Liver (tissue), 9 donors: ENCODE data around the gene NCAPG2. TPM values are rescaled to one million over a fixed set of nuclear protein-coding genes. Genes with fewer than 3 reads are reported as not detected.

ENCODE experiments used
- DNase-seq: peaks from one replicate; pipeline ENCODE4 v3.0.0-alpha.2; 2017; ENCODE audit warnings: low spot score
- H3K27ac ChIP-seq, 2 donors: one replicate each; pipeline ENCODE4 v1.7.0; 2013; ENCODE audit warnings: inconsistent platforms in 2 of 2, low read length in 2 of 2, control low read depth in 1 of 2, low read depth in 1 of 2, mild to moderate bottlenecking in 1 of 2
- H3K27me3 ChIP-seq, 4 donors: one replicate each; pipeline versions ENCODE4 v1.6.1 to v1.7.0; 2013; ENCODE audit warnings: low read length in 3 of 4, inconsistent platforms in 1 of 4, mild to moderate bottlenecking in 1 of 4, moderate library complexity in 1 of 4; ENCODE audit not compliant: control insufficient read depth in 4 of 4, insufficient read depth in 4 of 4
- H3K36me3 ChIP-seq, 4 donors: one replicate each; pipeline versions ENCODE4 v1.6.1 to v1.7.0; 2013; ENCODE audit warnings: low read length in 3 of 4, mild to moderate bottlenecking in 3 of 4, low read depth in 1 of 4, moderate library complexity in 1 of 4; ENCODE audit not compliant: control insufficient read depth in 4 of 4, insufficient read depth in 3 of 4
- H3K4me1 ChIP-seq, 4 donors: one replicate each; pipeline versions ENCODE4 v1.6.1 to v1.7.0; 2013; ENCODE audit warnings: low read length in 3 of 4, mild to moderate bottlenecking in 3 of 4, moderate library complexity in 1 of 4; ENCODE audit not compliant: control insufficient read depth in 4 of 4, insufficient read depth in 4 of 4
- H3K4me3 ChIP-seq, 3 donors: one replicate each; pipeline versions ENCODE4 v1.6.1 to v1.7.0; 2013; ENCODE audit warnings: low read length in 3 of 3, control low read depth in 1 of 3, low read depth in 1 of 3, mild to moderate bottlenecking in 1 of 3
- H3K9ac ChIP-seq, 2 donors: one replicate each; pipeline ENCODE4 v1.7.0; 2013; ENCODE audit warnings: low read length in 2 of 2, mild to moderate bottlenecking in 2 of 2, moderate library complexity in 2 of 2, control low read depth in 1 of 2, low read depth in 1 of 2
- H3K9me3 ChIP-seq, 4 donors: one replicate each; pipeline versions ENCODE4 v1.6.1 to v1.7.0; 2013; ENCODE audit warnings: low read length in 3 of 4; ENCODE audit not compliant: control insufficient read depth in 4 of 4
- ATF3 ChIP-seq: IDR thresholded peaks from 2 replicates; pipeline ENCODE4 v1.6.1; 2016; ENCODE audit warnings: antibody characterized with exemption
- EGR1 ChIP-seq, 2 donors: IDR thresholded peaks; 2 replicates each; pipeline ENCODE4 v1.6.1; 2016 to 2018; ENCODE audit warnings: antibody characterized with exemption in 2 of 2, low read depth in 2 of 2
- FOXA1 ChIP-seq: IDR thresholded peaks from 2 replicates; pipeline ENCODE4 v1.6.1; 2016; ENCODE audit warnings: antibody characterized with exemption
- FOXA2 ChIP-seq: IDR thresholded peaks from 2 replicates; pipeline ENCODE4 v1.6.1; 2016; ENCODE audit warnings: antibody characterized with exemption
- GABPA ChIP-seq, 2 donors: IDR thresholded peaks in 1 of 2; conservative IDR thresholded peaks in 1 of 2; 2 replicates each; pipeline ENCODE4 v1.6.1; 2016; ENCODE audit warnings: antibody characterized with exemption in 2 of 2, mild to moderate bottlenecking in 1 of 2, moderate library complexity in 1 of 2
- HNF4A ChIP-seq, 2 donors: conservative IDR thresholded peaks; 2 replicates each; pipeline ENCODE4 v1.6.1; 2016; ENCODE audit warnings: antibody characterized with exemption in 2 of 2, mild to moderate bottlenecking in 2 of 2
- HNF4G ChIP-seq: IDR thresholded peaks from 2 replicates; pipeline ENCODE4 v1.6.1; 2016; ENCODE audit warnings: antibody characterized with exemption
- JUND ChIP-seq, 2 donors: IDR thresholded peaks; 2 replicates each; pipeline ENCODE4 v1.6.1; 2016; ENCODE audit warnings: antibody characterized with exemption in 2 of 2
- NR2F2 ChIP-seq: IDR thresholded peaks from 2 replicates; pipeline ENCODE4 v1.6.1; 2016; ENCODE audit warnings: antibody characterized with exemption
- RAD21 ChIP-seq, 2 donors: IDR thresholded peaks; 2 replicates each; pipeline ENCODE4 v1.6.1; 2016; ENCODE audit warnings: antibody characterized with exemption in 2 of 2, mild to moderate bottlenecking in 2 of 2
- RXRA ChIP-seq, 2 donors: IDR thresholded peaks; 2 replicates each; pipeline ENCODE4 v1.6.1; 2017 to 2018; ENCODE audit warnings: antibody characterized with exemption in 2 of 2, mild to moderate bottlenecking in 1 of 2
- SP1 ChIP-seq: IDR thresholded peaks from 2 replicates; pipeline ENCODE4 v1.6.1; 2018; ENCODE audit warnings: antibody characterized with exemption, mild to moderate bottlenecking
- TAF1 ChIP-seq: conservative IDR thresholded peaks from 2 replicates; pipeline ENCODE4 v1.6.1; 2016; ENCODE audit warnings: antibody characterized with exemption, mild to moderate bottlenecking
- YY1 ChIP-seq: IDR thresholded peaks from 2 replicates; pipeline ENCODE4 v1.6.1; 2016; ENCODE audit warnings: antibody characterized with exemption, mild to moderate bottlenecking
- ZBTB33 ChIP-seq: IDR thresholded peaks from 2 replicates; pipeline ENCODE4 v1.6.1; 2016; ENCODE audit warnings: antibody characterized with exemption
- WGBS: extraction: QIAGEN DNeasy Blood & Tissue Kit; methylation state at CpG from one replicate; pipeline ENCODE4 v1.1.7; 2013; 5-methylcytosine and 5-hydroxymethylcytosine counted together
- polyA plus RNA-seq, 2 donors: library from polyadenylated mRNA; stranded (reverse) in 1 of 2; unstranded in 1 of 2; fragments of 200-250 nt in 1 of 2; fragments of >200 nt in 1 of 2; fragmentation: Nextera tagmentation in 1 of 2; extraction: Ambion mirVana in 1 of 2; gene quantifications; one replicate each; pipeline versions ENCODE4 v1.2.1 to v1.2.3, GENCODE V29; 2013 to 2015
- total RNA-seq, 2 donors: library from RNA; depleted of rRNA; stranded (reverse); fragments of >200 nt; gene quantifications; one replicate each; pipeline ENCODE4 v1.2.3, GENCODE V29; 2014
- TF ChIP-seq, protein P1 (sequence below): IDR thresholded peaks from 2 replicates; pipeline ENCODE4 v1.6.1; 2016; ENCODE audit warnings: antibody characterized with exemption
- TF ChIP-seq, protein P2 (sequence below): fragments of 150-350 bp; IDR thresholded peaks from 2 replicates; pipeline ENCODE4 v1.5.1; 2017; ENCODE audit warnings: improper control_type of control experiment, low read depth, low read length; ENCODE audit not compliant: missing input control
- TF ChIP-seq, protein P3 (sequence below): IDR thresholded peaks from 2 replicates; pipeline ENCODE4 v1.6.1; 2016; ENCODE audit warnings: antibody characterized with exemption, mild to moderate bottlenecking
- donor health status: healthy.
- donor health status: healthy.
- donor health status: healthy.
- donor health status: healthy.
- donor health status: healthy.

NCAPG2 gene
- total and polyA plus RNA-seq, 4 donors = 0.89 to 37.4 (median 3.7) TPM

DNA sequence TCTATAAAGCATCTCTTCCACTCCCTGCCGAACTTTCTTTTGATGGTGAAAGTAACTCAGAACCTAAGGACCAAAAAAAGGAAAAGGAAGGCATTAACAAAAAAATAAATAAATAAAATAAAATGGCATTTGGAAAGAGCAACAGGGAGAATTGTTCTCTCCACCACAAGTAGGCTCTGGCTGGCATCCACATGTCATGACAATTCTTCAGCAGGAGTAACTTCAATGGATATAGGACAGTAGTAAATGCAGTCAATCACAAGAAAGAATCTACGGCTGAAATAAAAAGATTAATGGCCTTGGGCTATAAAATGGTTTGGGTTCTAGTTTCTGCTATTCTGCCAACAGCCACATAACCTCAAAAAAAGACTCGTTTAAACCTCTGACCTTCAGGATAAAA is 23.9 kb downstream of the NCAPG2 start:
- H3K4me3 ChIP-seq = no peak overlapping the region
- H3K9me3 ChIP-seq = no peaks in the 10 kb centered on the region
- no peaks in the 10 kb centered on the region for H3K27me3 ChIP-seq
- peaks cover 0 to 8% (median 3%) of the 10 kb centered on the region in 4 donors for H3K36me3 ChIP-seq
- no peaks in the 10 kb centered on the region for H3K4me1 ChIP-seq
- WGBS = 79% methylated on average over 3 of the region's 3 CpGs
- no peak overlapping the region for H3K27ac ChIP-seq
- no peak overlapping the region for H3K9ac ChIP-seq
- TF ChIP-seq, protein P1, sequence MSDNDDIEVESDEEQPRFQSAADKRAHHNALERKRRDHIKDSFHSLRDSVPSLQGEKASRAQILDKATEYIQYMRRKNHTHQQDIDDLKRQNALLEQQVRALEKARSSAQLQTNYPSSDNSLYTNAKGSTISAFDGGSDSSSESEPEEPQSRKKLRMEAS = no peak
- TF ChIP-seq YY1 = no peak
- TF ChIP-seq, protein P2, sequence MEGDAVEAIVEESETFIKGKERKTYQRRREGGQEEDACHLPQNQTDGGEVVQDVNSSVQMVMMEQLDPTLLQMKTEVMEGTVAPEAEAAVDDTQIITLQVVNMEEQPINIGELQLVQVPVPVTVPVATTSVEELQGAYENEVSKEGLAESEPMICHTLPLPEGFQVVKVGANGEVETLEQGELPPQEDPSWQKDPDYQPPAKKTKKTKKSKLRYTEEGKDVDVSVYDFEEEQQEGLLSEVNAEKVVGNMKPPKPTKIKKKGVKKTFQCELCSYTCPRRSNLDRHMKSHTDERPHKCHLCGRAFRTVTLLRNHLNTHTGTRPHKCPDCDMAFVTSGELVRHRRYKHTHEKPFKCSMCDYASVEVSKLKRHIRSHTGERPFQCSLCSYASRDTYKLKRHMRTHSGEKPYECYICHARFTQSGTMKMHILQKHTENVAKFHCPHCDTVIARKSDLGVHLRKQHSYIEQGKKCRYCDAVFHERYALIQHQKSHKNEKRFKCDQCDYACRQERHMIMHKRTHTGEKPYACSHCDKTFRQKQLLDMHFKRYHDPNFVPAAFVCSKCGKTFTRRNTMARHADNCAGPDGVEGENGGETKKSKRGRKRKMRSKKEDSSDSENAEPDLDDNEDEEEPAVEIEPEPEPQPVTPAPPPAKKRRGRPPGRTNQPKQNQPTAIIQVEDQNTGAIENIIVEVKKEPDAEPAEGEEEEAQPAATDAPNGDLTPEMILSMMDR = no peak
- no peak for TF ChIP-seq RAD21 (IDR thresholded peaks at IDR 0.05)
- no peak for TF ChIP-seq TAF1
- TF ChIP-seq, protein P3, sequence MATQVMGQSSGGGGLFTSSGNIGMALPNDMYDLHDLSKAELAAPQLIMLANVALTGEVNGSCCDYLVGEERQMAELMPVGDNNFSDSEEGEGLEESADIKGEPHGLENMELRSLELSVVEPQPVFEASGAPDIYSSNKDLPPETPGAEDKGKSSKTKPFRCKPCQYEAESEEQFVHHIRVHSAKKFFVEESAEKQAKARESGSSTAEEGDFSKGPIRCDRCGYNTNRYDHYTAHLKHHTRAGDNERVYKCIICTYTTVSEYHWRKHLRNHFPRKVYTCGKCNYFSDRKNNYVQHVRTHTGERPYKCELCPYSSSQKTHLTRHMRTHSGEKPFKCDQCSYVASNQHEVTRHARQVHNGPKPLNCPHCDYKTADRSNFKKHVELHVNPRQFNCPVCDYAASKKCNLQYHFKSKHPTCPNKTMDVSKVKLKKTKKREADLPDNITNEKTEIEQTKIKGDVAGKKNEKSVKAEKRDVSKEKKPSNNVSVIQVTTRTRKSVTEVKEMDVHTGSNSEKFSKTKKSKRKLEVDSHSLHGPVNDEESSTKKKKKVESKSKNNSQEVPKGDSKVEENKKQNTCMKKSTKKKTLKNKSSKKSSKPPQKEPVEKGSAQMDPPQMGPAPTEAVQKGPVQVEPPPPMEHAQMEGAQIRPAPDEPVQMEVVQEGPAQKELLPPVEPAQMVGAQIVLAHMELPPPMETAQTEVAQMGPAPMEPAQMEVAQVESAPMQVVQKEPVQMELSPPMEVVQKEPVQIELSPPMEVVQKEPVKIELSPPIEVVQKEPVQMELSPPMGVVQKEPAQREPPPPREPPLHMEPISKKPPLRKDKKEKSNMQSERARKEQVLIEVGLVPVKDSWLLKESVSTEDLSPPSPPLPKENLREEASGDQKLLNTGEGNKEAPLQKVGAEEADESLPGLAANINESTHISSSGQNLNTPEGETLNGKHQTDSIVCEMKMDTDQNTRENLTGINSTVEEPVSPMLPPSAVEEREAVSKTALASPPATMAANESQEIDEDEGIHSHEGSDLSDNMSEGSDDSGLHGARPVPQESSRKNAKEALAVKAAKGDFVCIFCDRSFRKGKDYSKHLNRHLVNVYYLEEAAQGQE = no peak
- no peak for TF ChIP-seq ZBTB33
- TF ChIP-seq EGR1 (IDR thresholded peaks at IDR 0.05; ENCODE audit: low read depth in 2 of 2) = no peak
- TF ChIP-seq RXRA (IDR thresholded peaks at IDR 0.05) = no peak
- no peak for TF ChIP-seq FOXA2
- no peak for TF ChIP-seq GABPA (IDR thresholded peaks at IDR 0.05 in 1 of 2, conservative IDR thresholded peaks at IDR 0.05 in 1 of 2)
- no peak for TF ChIP-seq HNF4A (conservative IDR thresholded peaks at IDR 0.05)
- TF ChIP-seq SP1 = no peak
- TF ChIP-seq HNF4G = no peak
- TF ChIP-seq NR2F2 = no peak
- no peak for TF ChIP-seq ATF3
- no peak for TF ChIP-seq FOXA1
- TF ChIP-seq JUND (IDR thresholded peaks at IDR 0.05) = no peak
- DNase-seq = no peak
